SKM-1 treated with dmso at 0.1 percent for 144 hours (cell line): ENCODE measurements around the gene KMT5C.

Experiments
- DNase-seq: peaks from one replicate; lab custom pipeline; 2025; ENCODE audit not compliant: unreplicated experiment; lab: John Stamatoyannopoulos, UW

KMT5C gene

DNA sequence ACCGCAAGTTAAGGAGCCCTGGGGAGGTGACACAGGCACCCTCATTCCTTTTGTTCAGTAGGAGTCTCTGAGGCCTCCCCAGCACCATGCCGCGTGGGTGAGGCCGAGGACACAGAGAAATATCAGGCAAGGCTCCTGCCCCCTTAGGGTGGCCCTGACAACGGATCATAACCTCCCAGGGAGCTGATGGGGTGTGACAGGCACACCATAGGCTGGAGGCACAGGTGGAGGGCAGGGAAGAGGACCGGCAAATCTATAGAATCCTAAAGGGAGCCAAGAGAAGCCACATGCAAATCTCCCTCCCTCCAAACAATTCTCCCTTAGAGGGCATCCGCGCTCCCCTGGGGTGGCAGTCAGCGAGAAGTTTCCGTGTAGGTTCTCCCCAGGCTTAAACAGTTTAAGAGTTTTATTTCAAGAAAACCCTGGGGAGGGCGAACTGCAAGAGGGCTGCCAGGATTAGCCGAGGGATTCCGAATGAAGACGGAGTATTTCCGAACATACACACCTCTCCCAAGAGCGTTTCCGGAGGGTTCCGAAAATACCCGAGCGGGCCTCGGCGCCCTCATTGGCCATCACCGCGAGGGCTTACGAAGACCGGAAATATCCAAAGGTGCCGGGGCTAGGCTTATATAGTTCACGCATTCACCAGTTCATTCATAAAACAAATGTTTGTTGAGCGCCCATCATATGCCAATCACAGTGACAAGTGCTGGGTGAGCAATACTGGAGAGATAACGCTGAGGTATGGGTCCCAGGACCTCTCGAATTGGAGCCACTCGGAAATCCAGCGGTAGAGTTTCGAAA is 45.4 kb downstream of the KMT5C start:
- DNase-seq, result peak; percentile 48

DNA sequence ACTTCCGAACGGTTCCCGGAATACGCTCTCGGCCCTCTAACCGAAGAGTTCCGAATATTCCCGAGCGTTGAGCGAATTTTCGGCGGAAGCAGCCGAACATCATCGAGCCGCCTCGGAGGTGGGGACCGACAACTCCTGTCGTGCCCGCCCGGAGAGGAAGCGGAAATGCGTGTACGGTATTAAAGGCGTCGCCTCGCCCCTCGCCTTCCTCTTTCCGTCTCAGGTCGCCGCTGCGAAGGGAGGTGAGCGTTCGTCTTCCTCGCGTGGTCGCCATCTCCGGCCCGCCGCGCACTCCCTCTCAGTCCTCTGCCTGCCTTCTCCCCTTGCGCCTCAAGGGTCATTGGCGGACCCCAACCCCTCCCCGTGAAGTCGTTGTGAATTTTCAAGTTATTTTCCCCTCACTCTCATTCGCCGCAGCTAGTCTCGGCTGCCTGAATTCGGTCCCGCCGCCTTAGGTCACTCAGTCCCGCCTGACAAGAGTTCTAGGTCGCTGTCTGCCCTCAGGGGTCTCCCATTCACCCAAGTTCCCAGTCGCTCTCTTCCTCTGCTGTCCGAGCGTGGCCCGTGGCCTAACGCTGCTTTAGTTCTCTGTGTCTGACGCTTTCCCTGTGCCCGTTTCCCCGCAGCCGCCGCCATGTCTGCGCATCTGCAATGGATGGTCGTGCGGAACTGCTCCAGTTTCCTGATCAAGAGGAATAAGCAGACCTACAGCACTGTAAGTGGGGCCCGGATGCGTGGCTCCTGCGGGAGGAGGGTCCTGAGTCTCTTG is 46.2 kb downstream of the KMT5C start, which contains the start of gene RPL28:
TSS of gene RPL28 (plus strand) at position 209 of the 769 bp plus-strand sequence. CDS start at position 635, 426 bp downstream.
- peak; percentile 87 for DNase-seq

DNA sequence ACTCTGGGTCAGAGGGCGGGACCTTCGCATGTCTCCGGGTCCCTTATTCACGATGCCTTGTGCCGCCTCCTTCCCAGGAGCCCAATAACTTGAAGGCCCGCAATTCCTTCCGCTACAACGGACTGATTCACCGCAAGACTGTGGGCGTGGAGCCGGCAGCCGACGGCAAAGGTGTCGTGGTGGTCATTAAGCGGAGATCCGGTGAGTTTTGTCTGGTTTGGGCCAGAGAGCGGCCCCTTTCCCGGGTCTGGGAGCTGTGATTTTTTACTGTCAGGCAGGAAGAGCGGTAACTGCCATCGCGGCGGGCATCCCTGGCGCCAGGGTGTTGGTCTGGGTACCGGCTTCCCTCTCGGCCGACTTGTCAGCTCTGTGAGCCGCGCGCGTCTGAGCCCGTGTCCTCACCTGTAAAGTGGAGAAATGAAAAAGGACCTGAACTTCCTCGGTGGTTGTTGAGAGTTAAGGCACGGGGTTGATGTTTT is 46.9 kb downstream of the KMT5C start:
- no peak for DNase-seq

DNA sequence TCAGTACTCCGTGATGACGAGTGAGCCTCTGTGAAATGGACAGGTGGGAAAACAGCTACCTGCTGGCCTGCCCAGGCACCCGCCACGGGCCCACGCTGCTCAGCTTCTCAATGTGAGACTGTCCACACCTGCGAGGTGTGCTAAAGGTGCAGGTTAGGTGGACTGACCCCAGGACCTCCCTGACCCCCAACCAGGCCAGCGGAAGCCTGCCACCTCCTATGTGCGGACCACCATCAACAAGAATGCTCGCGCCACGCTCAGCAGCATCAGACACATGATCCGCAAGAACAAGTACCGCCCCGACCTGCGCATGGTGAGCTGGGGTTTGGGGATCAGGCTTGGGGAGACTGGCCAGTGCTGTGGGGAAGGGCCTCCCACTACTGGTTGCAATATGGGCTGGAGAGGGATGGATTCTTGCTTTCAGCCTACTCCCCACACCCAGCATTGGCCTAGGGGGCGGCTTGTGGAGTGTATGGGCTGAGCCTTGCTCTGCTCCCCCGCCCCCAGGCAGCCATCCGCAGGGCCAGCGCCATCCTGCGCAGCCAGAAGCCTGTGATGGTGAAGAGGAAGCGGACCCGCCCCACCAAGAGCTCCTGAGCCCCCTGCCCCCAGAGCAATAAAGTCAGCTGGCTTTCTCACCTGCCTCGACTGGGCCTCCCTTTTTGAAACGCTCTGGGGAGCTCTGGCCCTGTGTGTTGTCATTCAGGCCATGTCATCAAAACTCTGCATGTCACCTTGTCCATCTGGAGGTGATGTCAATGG is 48.2 kb downstream of the KMT5C start:
- DNase-seq, result no peak

DNA sequence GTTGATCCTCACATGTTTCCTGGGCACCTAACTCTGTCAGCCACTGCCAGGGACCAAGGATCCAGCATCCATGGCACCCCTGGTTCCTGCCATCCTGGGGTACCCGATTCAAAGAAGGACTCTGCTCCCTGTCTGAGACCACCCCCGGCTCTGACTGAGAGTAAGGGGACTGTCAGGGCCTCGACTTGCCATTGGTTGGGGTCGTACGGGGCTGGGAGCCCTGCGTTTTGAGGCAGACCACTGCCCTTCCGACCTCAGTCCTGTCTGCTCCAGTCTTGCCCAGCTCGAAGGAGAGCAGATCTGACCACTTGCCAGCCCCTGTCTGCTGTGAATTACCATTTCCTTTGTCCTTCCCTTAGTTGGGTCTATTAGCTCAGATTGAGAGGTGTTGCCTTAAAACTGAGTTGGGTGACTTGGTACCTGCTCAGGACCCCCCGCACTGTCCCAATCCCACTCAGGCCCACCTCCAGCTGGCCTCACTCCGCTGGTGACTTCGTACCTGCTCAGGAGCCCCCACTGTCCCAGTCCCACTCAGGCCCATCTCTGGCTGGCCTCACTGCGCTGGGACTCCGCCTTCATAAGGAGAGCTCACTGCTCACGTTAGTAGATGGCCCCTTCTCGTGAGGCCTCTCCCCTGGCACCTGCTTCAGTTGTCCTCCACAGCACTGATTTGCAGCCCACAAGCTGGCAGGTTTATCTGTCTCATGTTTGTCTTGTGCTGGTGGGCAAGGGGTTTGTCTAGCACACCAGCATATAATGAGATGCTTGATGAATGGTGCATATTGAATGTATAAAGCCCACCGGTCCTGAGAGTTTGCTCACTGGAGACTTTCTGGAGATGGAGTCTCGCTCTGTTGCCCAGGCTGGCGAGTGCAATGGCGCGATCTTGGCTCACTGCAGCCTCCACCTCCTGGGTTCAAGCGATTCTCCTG is 50.0 kb downstream of the KMT5C start:
- no peak for DNase-seq

DNA sequence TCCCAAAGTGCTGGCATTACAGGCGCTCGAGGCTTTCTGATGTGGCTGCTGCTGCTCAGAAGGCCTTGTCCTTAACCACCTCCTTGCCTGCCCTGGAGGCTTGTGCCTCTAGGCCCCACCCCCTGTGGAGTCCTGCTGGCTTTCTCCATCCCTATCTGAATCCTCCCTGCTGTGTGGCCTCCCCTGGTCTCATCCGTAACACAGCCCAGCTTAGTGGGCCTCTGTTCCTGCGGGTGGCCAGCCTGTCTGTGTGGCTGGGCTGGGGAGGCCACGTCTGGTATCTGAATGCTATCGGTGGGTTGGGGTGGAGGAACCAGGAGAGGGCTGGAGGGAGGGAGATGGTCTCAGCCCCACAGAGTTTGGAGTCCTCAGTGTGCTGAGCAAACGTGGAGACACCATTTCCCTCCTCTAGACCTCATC is 50.8 kb downstream of the KMT5C start:
- DNase-seq, result no peak

DNA sequence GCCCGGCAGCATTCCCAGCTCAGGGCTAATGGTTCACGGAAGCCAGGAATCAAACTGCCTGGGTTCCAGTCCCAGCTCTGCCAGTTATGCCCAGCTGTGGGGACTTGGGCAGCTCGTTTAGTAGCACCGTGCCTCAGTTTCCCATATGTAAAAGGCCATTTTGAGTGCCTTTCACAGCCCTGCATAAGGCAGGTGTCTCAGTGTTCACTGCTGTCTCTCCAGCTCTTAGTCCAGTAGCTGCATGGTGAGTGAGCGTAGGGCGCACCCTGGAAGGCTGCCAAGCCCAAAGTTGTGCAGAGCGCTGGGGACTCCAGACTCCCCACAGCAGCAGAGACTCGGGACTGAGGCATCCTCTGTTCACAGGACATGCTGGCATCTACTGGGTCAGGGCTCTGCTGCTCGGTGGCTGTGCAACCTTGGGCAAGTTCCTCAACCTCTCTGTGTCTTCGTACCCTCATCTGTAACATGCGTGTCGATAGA is 51.6 kb downstream of the KMT5C start:
- no peak for DNase-seq

DNA sequence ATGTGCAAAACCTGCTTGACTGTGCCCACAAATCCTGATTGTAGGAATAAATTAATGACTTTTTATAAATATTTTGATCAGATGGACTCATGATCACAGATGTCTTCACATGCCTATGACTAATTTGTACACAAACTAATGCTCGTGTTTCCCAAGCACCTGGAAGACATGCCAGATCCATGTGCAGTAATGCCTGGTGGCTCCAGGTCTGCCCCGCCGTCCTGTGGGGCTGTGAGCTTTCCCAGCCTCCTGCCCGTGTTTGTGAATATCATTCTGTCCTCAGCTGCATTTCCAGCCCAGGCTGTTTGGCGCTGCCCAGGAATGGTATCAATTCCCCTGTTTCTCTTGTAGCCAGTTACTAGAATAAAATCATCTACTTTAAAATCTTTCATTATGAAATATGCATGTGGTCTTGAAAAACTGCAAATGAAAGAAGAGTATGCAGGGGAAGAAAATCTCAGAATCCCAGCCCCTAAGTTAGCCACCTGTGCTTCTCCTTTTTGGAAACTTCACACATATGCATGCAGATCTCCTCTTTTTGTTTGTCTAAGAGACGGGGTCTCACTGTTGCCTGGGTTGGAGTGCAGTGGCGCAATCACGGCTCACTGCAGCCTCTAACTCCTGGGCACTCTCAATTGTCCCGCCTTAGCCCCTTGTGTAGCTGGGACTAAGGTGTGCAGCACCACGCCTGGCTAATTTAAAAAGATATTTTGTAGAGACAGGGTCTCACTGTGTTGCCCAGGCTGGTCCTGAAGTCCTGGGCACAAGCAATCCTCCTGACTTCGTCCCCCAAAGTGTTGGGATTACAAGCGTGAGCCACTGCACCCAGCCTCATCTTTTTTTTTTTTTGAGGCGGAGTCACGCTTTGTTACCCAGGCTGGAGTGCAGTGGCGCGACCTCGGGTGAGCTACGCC is 52.3 kb downstream of the KMT5C start:
- DNase-seq, result no peak

DNA sequence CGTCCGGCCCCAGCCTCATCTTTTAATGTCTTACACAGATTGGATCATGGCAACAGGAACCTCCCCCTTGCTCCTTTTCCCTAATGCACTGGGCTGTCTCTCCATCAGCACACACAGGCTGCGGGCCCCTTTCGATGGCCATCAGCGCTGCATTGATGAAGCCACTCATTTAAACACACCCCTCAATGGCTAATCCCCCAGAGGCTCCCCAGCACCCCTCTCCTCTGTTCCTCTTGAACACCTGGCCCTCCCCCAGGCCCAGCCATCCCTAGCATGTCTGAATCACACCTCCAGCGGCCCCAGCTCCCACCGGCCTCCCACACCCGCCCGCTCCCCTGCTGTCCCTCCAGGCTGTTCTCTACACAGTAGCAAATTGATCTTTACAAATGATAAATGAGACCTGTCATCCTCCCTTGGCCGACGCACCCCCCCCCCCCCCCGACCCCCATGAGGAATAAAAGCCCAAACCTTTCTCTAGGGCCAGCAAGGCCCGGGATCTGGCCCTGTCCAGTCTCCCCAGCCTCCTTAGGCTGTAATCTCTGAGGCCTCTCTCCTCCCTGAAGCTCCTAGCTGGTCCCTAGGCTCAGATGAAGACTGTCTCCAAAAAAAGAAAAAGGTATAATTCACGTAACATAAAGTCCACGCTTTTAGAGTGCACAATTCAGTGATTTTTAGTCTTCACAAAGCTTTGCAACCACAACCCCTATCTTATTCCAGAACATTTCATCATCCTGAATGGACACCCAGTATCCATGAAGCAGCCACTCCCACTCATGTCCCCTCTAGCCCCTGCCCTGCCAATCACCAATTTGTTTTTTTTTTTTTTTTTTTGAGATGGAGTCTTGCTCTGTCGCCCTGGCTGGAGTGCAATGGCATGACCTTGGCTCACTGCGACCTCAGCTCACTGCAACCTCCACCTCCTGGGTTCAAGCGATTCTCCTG is 53.4 kb downstream of the KMT5C start:
- no peak for DNase-seq
